Stimulated activated CD8-positive, alpha-beta memory T cell treated with anti-CD3 and anti-CD28 coated beads, Interleukin-7, amount 100 ng/mL, for 4 hours (primary cell): ENCODE data around the gene ME1.
"Not testable (repeated sequence)": the region's sequence is repeated elsewhere in the genome, so short reads cannot be mapped to it uniquely, and the experiment has no call there.

ENCODE experiments used
- DNase-seq, 2 donors: peaks; one replicate each; pipeline ENCODE4 v3.0.0-alpha.2; 2020; ENCODE audit warnings: low read depth in 2 of 2

The ME1 gene

GRCh38 chr6:83352424-83353061, 78.3 kb downstream of the ME1 start:
- DNase-seq: no peak

GRCh38 chr6:83343121-83343520, 87.7 kb downstream of the ME1 start:
- DNase-seq: no peak

- no peak for DNase-seq
Observed at GRCh38 chr6:83341765-83342164, 89.1 kb downstream of the ME1 start.

- not testable (repeated sequence) for DNase-seq
Observed at GRCh38 chr6:83333916-83334315, 96.9 kb downstream of the ME1 start.

GRCh38 chr6:83333500-83333899, 97.4 kb downstream of the ME1 start:
- no peak for DNase-seq

- no peak for DNase-seq
Observed at GRCh38 chr6:83314693-83315092, 116.2 kb downstream of the ME1 start.

- DNase-seq: no peak
Observed at GRCh38 chr6:83313882-83314281, 117.0 kb downstream of the ME1 start.

GRCh38 chr6:83311231-83311630, 119.6 kb downstream of the ME1 start:
- DNase-seq: no peak

- no peak for DNase-seq
Observed at GRCh38 chr6:83310046-83310445, 120.8 kb downstream of the ME1 start.

- no peak for DNase-seq
Observed at GRCh38 chr6:83309344-83309743, 121.5 kb downstream of the ME1 start.

GRCh38 chr6:83308833-83309232, 122.0 kb downstream of the ME1 start:
- DNase-seq: no peak

GRCh38 chr6:83307849-83308248, 123.0 kb downstream of the ME1 start:
- no peak for DNase-seq

GRCh38 chr6:83303426-83303825, 127.4 kb downstream of the ME1 start:
- no peak for DNase-seq

- no peak for DNase-seq
Observed at GRCh38 chr6:83294676-83295075, 136.2 kb downstream of the ME1 start.

GRCh38 chr6:83292900-83293843, 137.7 kb downstream of the ME1 start:
- no peak for DNase-seq

GRCh38 chr6:83287298-83287697, 143.6 kb downstream of the ME1 start:
- DNase-seq: not testable (repeated sequence)

- DNase-seq: no peak
Observed at GRCh38 chr6:83285917-83286316, 144.9 kb downstream of the ME1 start.

- no peak for DNase-seq
Observed at GRCh38 chr6:83273596-83273995, 157.3 kb downstream of the ME1 start.

GRCh38 chr6:83270971-83271719, 159.7 kb downstream of the ME1 start:
- DNase-seq: no peak

- DNase-seq: no peak
Observed at GRCh38 chr6:83265384-83265783, 165.5 kb downstream of the ME1 start.

- DNase-seq: no peak
Observed at GRCh38 chr6:83260577-83260976, 170.3 kb downstream of the ME1 start.

- no peak for DNase-seq
Observed at GRCh38 chr6:83258517-83258916, 172.3 kb downstream of the ME1 start.
